ENCODE results near the gene PLPPR3. TPM values are rescaled to one million over a fixed set of nuclear protein-coding genes. Genes with fewer than 3 reads are reported as not detected.

The PLPPR3 gene
- total and polyA plus RNA-seq, 9 of the 15 experiments (the other 6 are each of a cell fraction or from before 2014, with no cell fraction given), result 0.01 to 48.2 (median 8.6) TPM

DNA sequence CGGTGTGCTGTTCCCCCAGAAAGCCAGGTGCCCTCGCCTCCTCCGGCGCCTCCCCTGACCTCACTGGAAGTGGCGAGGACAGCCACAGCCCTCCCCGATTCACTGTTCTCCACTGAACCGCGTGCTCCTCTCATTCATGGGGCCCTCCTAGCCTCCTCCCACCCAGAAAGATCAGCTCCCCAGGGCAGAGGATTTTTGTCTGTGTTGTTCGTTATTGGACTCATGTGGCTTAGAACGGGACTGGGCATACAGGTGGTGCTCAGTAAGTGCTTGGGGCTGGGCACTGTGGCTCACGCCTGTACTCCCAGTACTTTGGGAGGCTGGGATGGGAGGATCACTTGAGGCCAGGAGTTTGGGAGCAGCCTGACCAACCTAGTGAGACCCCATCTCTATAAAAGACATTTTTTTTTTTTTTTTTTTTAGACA, 22.8 kb upstream of the PLPPR3 start (continued):
- TF ChIP-seq, protein P1, sequence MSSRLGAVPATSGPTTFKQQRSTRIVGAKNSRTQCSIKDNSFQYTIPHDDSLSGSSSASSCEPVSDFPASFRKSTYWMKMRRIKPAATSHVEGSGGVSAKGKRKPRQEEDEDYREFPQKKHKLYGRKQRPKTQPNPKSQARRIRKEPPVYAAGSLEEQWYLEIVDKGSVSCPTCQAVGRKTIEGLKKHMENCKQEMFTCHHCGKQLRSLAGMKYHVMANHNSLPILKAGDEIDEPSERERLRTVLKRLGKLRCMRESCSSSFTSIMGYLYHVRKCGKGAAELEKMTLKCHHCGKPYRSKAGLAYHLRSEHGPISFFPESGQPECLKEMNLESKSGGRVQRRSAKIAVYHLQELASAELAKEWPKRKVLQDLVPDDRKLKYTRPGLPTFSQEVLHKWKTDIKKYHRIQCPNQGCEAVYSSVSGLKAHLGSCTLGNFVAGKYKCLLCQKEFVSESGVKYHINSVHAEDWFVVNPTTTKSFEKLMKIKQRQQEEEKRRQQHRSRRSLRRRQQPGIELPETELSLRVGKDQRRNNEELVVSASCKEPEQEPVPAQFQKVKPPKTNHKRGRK (tag; IDR thresholded peaks at IDR 0.05), result no peak
- TF ChIP-seq KLF10 (CRISPR knock-in tag; IDR thresholded peaks at IDR 0.05), result no peak
- no peak for TF ChIP-seq RAD21 (CRISPR knock-in tag; conservative IDR thresholded peaks at IDR 0.05 in 1 of 2, IDR thresholded peaks at IDR 0.05 in 1 of 2)
- peak; percentile 57; the same call in 1 of the 2 replicates for TF ChIP-seq ZNF444 (CRISPR knock-in tag; IDR thresholded peaks at IDR 0.05)
- TF ChIP-seq NRF1 (conservative IDR thresholded peaks at IDR 0.05 in 1 of 2, IDR thresholded peaks at IDR 0.05 in 1 of 2), result peak in 1 of 2 experiments; percentile 23; a peak in 1 of 4 replicates
- peak in 1 of 2 experiments; percentile 12; a peak in 1 of 3 replicates for TF ChIP-seq CBX3 (IDR thresholded peaks at IDR 0.05; ENCODE audit: borderline replicate concordance in 1 of 2, low read length in 2 of 2)
- TF ChIP-seq, protein P2, sequence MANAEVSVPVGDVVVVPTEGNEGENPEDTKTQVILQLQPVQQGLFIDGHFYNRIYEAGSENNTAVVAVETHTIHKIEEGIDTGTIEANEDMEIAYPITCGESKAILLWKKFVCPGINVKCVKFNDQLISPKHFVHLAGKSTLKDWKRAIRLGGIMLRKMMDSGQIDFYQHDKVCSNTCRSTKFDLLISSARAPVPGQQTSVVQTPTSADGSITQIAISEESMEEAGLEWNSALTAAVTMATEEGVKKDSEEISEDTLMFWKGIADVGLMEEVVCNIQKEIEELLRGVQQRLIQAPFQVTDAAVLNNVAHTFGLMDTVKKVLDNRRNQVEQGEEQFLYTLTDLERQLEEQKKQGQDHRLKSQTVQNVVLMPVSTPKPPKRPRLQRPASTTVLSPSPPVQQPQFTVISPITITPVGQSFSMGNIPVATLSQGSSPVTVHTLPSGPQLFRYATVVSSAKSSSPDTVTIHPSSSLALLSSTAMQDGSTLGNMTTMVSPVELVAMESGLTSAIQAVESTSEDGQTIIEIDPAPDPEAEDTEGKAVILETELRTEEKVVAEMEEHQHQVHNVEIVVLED (CRISPR knock-in tag; IDR thresholded peaks at IDR 0.05), result no peak
- peak; percentile 87 for TF ChIP-seq MTA1 (IDR thresholded peaks at IDR 0.05; ENCODE audit: borderline replicate concordance)
- no peak for TF ChIP-seq CHD4 (IDR thresholded peaks at IDR 0.05; ENCODE audit: insufficient read depth, insufficient replicate concordance, low read depth, low read length, poor library complexity, severe bottlenecking)
- TF ChIP-seq, protein P3, sequence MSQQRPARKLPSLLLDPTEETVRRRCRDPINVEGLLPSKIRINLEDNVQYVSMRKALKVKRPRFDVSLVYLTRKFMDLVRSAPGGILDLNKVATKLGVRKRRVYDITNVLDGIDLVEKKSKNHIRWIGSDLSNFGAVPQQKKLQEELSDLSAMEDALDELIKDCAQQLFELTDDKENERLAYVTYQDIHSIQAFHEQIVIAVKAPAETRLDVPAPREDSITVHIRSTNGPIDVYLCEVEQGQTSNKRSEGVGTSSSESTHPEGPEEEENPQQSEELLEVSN (IDR thresholded peaks at IDR 0.05; ENCODE audit: borderline replicate concordance in 1 of 2, extremely low read depth in 1 of 2, insufficient read depth in 1 of 2, insufficient read length in 1 of 2, low read depth in 1 of 2, low read length in 1 of 2, poor library complexity in 1 of 2, severe bottlenecking in 1 of 2), result peak in 1 of 2 experiments; percentile 65
- TF ChIP-seq ZKSCAN3 (CRISPR knock-in tag; IDR thresholded peaks at IDR 0.05), result no peak
- TF ChIP-seq MYC (IDR thresholded peaks at IDR 0.05; ENCODE audit: low read depth, low read length), result peak; percentile 59
- TF ChIP-seq MYC (CRISPR knock-in tag; IDR thresholded peaks at IDR 0.05; ENCODE audit: borderline replicate concordance, low read depth), result no peak
- TF ChIP-seq, protein P4, sequence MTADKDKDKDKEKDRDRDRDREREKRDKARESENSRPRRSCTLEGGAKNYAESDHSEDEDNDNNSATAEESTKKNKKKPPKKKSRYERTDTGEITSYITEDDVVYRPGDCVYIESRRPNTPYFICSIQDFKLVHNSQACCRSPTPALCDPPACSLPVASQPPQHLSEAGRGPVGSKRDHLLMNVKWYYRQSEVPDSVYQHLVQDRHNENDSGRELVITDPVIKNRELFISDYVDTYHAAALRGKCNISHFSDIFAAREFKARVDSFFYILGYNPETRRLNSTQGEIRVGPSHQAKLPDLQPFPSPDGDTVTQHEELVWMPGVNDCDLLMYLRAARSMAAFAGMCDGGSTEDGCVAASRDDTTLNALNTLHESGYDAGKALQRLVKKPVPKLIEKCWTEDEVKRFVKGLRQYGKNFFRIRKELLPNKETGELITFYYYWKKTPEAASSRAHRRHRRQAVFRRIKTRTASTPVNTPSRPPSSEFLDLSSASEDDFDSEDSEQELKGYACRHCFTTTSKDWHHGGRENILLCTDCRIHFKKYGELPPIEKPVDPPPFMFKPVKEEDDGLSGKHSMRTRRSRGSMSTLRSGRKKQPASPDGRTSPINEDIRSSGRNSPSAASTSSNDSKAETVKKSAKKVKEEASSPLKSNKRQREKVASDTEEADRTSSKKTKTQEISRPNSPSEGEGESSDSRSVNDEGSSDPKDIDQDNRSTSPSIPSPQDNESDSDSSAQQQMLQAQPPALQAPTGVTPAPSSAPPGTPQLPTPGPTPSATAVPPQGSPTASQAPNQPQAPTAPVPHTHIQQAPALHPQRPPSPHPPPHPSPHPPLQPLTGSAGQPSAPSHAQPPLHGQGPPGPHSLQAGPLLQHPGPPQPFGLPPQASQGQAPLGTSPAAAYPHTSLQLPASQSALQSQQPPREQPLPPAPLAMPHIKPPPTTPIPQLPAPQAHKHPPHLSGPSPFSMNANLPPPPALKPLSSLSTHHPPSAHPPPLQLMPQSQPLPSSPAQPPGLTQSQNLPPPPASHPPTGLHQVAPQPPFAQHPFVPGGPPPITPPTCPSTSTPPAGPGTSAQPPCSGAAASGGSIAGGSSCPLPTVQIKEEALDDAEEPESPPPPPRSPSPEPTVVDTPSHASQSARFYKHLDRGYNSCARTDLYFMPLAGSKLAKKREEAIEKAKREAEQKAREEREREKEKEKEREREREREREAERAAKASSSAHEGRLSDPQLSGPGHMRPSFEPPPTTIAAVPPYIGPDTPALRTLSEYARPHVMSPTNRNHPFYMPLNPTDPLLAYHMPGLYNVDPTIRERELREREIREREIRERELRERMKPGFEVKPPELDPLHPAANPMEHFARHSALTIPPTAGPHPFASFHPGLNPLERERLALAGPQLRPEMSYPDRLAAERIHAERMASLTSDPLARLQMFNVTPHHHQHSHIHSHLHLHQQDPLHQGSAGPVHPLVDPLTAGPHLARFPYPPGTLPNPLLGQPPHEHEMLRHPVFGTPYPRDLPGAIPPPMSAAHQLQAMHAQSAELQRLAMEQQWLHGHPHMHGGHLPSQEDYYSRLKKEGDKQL (CRISPR knock-in tag; IDR thresholded peaks at IDR 0.05; ENCODE audit: borderline replicate concordance), result no peak
- TF ChIP-seq SMARCE1 (IDR thresholded peaks at IDR 0.05), result no peak

Data from K562 (cell line).